Measurements from ENCODE around the gene GMNN.

GMNN gene

DNA sequence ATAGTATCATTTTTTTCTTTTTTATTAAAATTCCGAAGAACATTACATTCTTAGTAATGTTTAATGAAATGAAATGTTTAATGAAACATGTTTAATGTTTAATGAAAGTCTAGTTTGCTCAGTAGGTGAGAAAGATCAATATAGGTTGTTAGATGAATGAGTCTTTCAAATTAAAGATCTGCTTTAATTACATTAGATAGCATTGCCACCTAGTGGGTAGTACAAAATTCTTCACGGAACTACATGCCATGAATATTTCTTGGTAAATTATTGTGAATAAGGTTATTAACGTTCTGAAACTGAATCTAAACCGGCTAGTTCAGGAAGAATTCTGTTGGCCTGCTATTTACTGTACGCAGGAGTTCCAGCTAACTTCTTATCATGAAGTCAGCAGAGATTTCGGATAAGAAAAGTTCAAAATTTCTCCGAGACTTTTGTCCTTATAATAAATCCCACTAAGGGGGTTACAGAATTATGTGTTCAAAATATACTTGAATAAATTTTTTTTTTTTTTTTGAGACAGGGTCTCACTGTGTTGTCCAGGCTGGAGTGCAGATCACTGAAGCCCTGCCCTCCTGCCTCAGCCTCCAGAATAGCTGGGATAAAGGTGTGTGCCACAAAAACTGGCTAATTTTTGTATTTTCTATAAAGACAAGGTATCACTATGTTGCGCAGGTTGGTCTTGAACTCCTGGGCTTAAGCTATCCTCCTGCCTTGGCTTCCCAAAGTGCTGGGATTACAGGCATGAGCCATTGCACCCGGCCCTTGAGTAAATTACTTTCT is 7.9 kb upstream of the GMNN start:
- Histone ChIP-seq H3K4me2 (ENCODE audit: low read depth, low read length) (peak overlapping the region; percentile 15; the same call in 1 of the 2 replicates), H3K9me3 (replicated peaks; ENCODE audit: insufficient read depth, low read length) (no peaks in the 10 kb centered on the region), H3K36me3 (replicated peaks; ENCODE audit: insufficient read depth, low read length) (no peaks in the 10 kb centered on the region), H3K27me3 (replicated peaks; ENCODE audit: insufficient read depth, low read length) (no peaks in the 10 kb centered on the region), H4K20me1 (ENCODE audit: insufficient read depth, low read length) (no peaks in the 10 kb centered on the region), H3F3A (ENCODE audit: insufficient read depth, low read length) (no peaks in the 10 kb centered on the region), H3K27ac (ENCODE audit: low read length) (no peak overlapping the region), H2AFZ (ENCODE audit: low read length) (no peak overlapping the region), H3K79me2 (ENCODE audit: low read length) (no peaks in the 10 kb centered on the region), H3K4me1 (ENCODE audit: low read length) (no peaks in the 10 kb centered on the region), H3K9me2 (replicated peaks; ENCODE audit: insufficient read depth, low read length) (no peaks in the 10 kb centered on the region), H3K4me3 (ENCODE audit: low read length) (no peak overlapping the region), H3K9ac (ENCODE audit: low read length) (no peak overlapping the region)
- no peak for TF ChIP-seq EZH2phosphoT487 (IDR thresholded peaks at IDR 0.05; ENCODE audit: low read length)
- peak; percentile 50 for TF ChIP-seq CTCF (IDR thresholded peaks at IDR 0.05; ENCODE audit: low read length)
- TF ChIP-seq EZH2 (optimal IDR thresholded peaks at IDR 0.05; ENCODE audit: low read depth, low read length) = no peak
- DNase-seq = peak; percentile 53

GRCh38 chr6:24768361-24768760 is 6.4 kb upstream of the GMNN start:
- Histone ChIP-seq H3K27me3 (replicated peaks; ENCODE audit: insufficient read depth, low read length) (no peaks in the 10 kb centered on the region), H3K9me3 (replicated peaks; ENCODE audit: insufficient read depth, low read length) (no peaks in the 10 kb centered on the region), H3K36me3 (replicated peaks; ENCODE audit: insufficient read depth, low read length) (no peaks in the 10 kb centered on the region), H3K4me2 (ENCODE audit: low read depth, low read length) (no peak overlapping the region), H3F3A (ENCODE audit: insufficient read depth, low read length) (no peaks in the 10 kb centered on the region), H3K4me3 (ENCODE audit: low read length) (no peak overlapping the region), H3K9ac (ENCODE audit: low read length) (no peak overlapping the region), H2AFZ (ENCODE audit: low read length) (no peak overlapping the region), H3K4me1 (ENCODE audit: low read length) (no peaks in the 10 kb centered on the region), H4K20me1 (ENCODE audit: insufficient read depth, low read length) (no peaks in the 10 kb centered on the region), H3K27ac (ENCODE audit: low read length) (no peak overlapping the region), H3K79me2 (ENCODE audit: low read length) (no peaks in the 10 kb centered on the region), H3K9me2 (replicated peaks; ENCODE audit: insufficient read depth, low read length) (no peaks in the 10 kb centered on the region)
- DNase-seq = no peak
- no peak for TF ChIP-seq EZH2phosphoT487 (IDR thresholded peaks at IDR 0.05; ENCODE audit: low read length)
- TF ChIP-seq EZH2 (optimal IDR thresholded peaks at IDR 0.05; ENCODE audit: low read depth, low read length) = no peak
- TF ChIP-seq CTCF (IDR thresholded peaks at IDR 0.05; ENCODE audit: low read length) = no peak

DNA sequence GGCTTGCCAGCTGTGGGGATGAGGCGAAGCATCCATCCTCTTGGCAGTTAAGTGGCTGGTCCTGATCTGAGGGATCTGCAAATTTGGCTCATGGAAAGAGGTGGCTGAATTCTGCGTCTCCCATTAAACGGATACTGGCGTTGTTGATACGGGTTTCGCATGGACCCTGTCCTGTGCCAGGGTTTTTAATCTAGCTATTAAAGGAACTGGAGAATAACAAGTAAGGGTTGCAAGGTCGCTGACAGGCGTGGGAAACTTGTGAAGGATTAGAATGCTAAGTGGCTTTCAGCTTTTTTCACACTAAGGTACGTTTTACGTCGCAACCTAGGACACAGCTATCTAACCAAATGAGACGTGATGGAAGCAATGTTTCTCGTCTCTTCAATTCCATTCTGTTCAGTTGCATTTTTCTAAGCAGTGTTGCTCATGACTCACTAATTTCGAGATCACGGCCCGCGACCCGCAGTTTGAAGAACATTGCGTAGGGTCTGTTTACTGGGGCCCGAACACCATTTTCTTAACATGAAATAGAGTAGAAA is 852 bp downstream of the GMNN start:
- no peaks in the 10 kb centered on the region for H3K9me3 ChIP-seq (replicated peaks; ENCODE audit: insufficient read depth, low read length)
- H4K20me1 ChIP-seq (ENCODE audit: insufficient read depth, low read length) = peaks cover 23% of the 10 kb centered on the region
- peak overlapping the region; percentile 84 for H3K4me2 ChIP-seq (ENCODE audit: low read depth, low read length)
- H3K79me2 ChIP-seq (ENCODE audit: low read length) = peaks cover 54% of the 10 kb centered on the region
- peaks cover 17% of the 10 kb centered on the region; the same call in 1 of the 2 replicates for H3K4me1 ChIP-seq (ENCODE audit: low read length)
- no peaks in the 10 kb centered on the region; the same call in 1 of the 2 replicates for H3K36me3 ChIP-seq (replicated peaks; ENCODE audit: insufficient read depth, low read length)
- H2AFZ ChIP-seq (ENCODE audit: low read length) = peak overlapping the region; percentile 61
- H3K27me3 ChIP-seq (replicated peaks; ENCODE audit: insufficient read depth, low read length) = no peaks in the 10 kb centered on the region
- peak; percentile 19 for DNase-seq
- peaks cover 16% of the 10 kb centered on the region; the same call in 1 of the 2 replicates for H3F3A ChIP-seq (ENCODE audit: insufficient read depth, low read length)
- H3K9ac ChIP-seq (ENCODE audit: low read length) = peak overlapping the region; percentile 97
- TF ChIP-seq CTCF (IDR thresholded peaks at IDR 0.05; ENCODE audit: low read length) (no peak), EZH2phosphoT487 (IDR thresholded peaks at IDR 0.05; ENCODE audit: low read length) (no peak), EZH2 (optimal IDR thresholded peaks at IDR 0.05; ENCODE audit: low read depth, low read length) (no peak)
- H3K4me3 ChIP-seq (ENCODE audit: low read length) = peak overlapping the region; percentile 84
- peak overlapping the region; percentile 93; the same call in 1 of the 2 replicates for H3K27ac ChIP-seq (ENCODE audit: low read length)
- H3K9me2 ChIP-seq (replicated peaks; ENCODE audit: insufficient read depth, low read length) = no peaks in the 10 kb centered on the region
